Measurements from ENCODE around the gene PARD3. TPM values are rescaled to one million over a fixed set of nuclear protein-coding genes. Genes with fewer than 3 reads are reported as not detected.
"Not testable (repeated sequence)": the region's sequence is repeated elsewhere in the genome, so short reads cannot be mapped to it uniquely, and the experiment has no call there.

Gene PARD3
- total RNA-seq, 1 donor from 2014 or later: 76.4 TPM

- Histone ChIP-seq H3K27me3 (ENCODE audit: control insufficient read depth, insufficient read depth, low read length) (no peaks in the 10 kb centered on the region), H3K36me3 (ENCODE audit: control insufficient read depth, insufficient read depth, low read length) (no peaks in the 10 kb centered on the region), H3K4me3 (ENCODE audit: low read depth, low read length) (no peak overlapping the region)
- TF ChIP-seq CTCF (IDR thresholded peaks at IDR 0.05; ENCODE audit: insufficient read depth, low read length, poor library complexity, severe bottlenecking): no peak
- no peak for DNase-seq (ENCODE audit: low read depth)
These were observed 166.9 kb downstream of the PARD3 start for GRCh38 chr10:34647875-34648865.

GRCh38 chr10:34647160-34647559 is 167.9 kb downstream of the PARD3 start:
- no peaks in the 10 kb centered on the region for H3K27me3 ChIP-seq (ENCODE audit: control insufficient read depth, insufficient read depth, low read length)
- TF ChIP-seq CTCF (IDR thresholded peaks at IDR 0.05; ENCODE audit: insufficient read depth, low read length, poor library complexity, severe bottlenecking): no peak
- no peaks in the 10 kb centered on the region for H3K36me3 ChIP-seq (ENCODE audit: control insufficient read depth, insufficient read depth, low read length)
- H3K4me3 ChIP-seq (ENCODE audit: low read depth, low read length): no peak overlapping the region
- DNase-seq (ENCODE audit: low read depth): no peak

GRCh38 chr10:34646331-34646730 is 168.8 kb downstream of the PARD3 start:
- Histone ChIP-seq H3K27me3 (ENCODE audit: control insufficient read depth, insufficient read depth, low read length) (no peaks in the 10 kb centered on the region), H3K36me3 (ENCODE audit: control insufficient read depth, insufficient read depth, low read length) (no peaks in the 10 kb centered on the region), H3K4me3 (ENCODE audit: low read depth, low read length) (no peak overlapping the region)
- no peak for DNase-seq (ENCODE audit: low read depth)
- no peak for TF ChIP-seq CTCF (IDR thresholded peaks at IDR 0.05; ENCODE audit: insufficient read depth, low read length, poor library complexity, severe bottlenecking)

GRCh38 chr10:34644815-34645214 is 170.3 kb downstream of the PARD3 start:
- H3K36me3 ChIP-seq (ENCODE audit: control insufficient read depth, insufficient read depth, low read length); DNase-seq (ENCODE audit: low read depth); H3K27me3 ChIP-seq (ENCODE audit: control insufficient read depth, insufficient read depth, low read length); H3K4me3 ChIP-seq (ENCODE audit: low read depth, low read length): not testable (repeated sequence)

GRCh38 chr10:34644224-34644623 is 170.9 kb downstream of the PARD3 start:
- Histone ChIP-seq H3K27me3 (ENCODE audit: control insufficient read depth, insufficient read depth, low read length) (no peaks in the 10 kb centered on the region), H3K4me3 (ENCODE audit: low read depth, low read length) (no peak overlapping the region), H3K36me3 (ENCODE audit: control insufficient read depth, insufficient read depth, low read length) (no peaks in the 10 kb centered on the region)
- no peak for TF ChIP-seq CTCF (IDR thresholded peaks at IDR 0.05; ENCODE audit: insufficient read depth, low read length, poor library complexity, severe bottlenecking)
- DNase-seq (ENCODE audit: low read depth): no peak

GRCh38 chr10:34643620-34644019 is 171.5 kb downstream of the PARD3 start:
- Histone ChIP-seq H3K36me3 (ENCODE audit: control insufficient read depth, insufficient read depth, low read length) (no peaks in the 10 kb centered on the region), H3K4me3 (ENCODE audit: low read depth, low read length) (no peak overlapping the region), H3K27me3 (ENCODE audit: control insufficient read depth, insufficient read depth, low read length) (no peaks in the 10 kb centered on the region)
- no peak for DNase-seq (ENCODE audit: low read depth)
- no peak for TF ChIP-seq CTCF (IDR thresholded peaks at IDR 0.05; ENCODE audit: insufficient read depth, low read length, poor library complexity, severe bottlenecking)

Data from kidney epithelial cell (primary cell).